Peyer's patch (tissue), 4 donors: ENCODE data around the gene FZR1.

Experiments used
- POLR2A ChIP-seq, 2 donors: fragments of 450-650 bp; IDR thresholded peaks; one replicate each; pipeline ENCODE4 v1.5.1; 2017; ENCODE audit warnings: antibody characterized with exemption in 2 of 2, mild to moderate bottlenecking in 2 of 2, moderate library complexity in 2 of 2
- TF ChIP-seq, protein P1 (sequence below), 6 experiments: fragments of 450-650 bp in 4 of 6; fragments of 200-600 bp in 2 of 6; sonication (generic) in 1 of 6; IDR thresholded peaks; one replicate each; pipeline ENCODE4 v1.5.1; 2017 to 2019; ENCODE audit warnings: antibody characterized with exemption in 6 of 6, mild to moderate bottlenecking in 3 of 6, moderate library complexity in 1 of 6

DNA sequence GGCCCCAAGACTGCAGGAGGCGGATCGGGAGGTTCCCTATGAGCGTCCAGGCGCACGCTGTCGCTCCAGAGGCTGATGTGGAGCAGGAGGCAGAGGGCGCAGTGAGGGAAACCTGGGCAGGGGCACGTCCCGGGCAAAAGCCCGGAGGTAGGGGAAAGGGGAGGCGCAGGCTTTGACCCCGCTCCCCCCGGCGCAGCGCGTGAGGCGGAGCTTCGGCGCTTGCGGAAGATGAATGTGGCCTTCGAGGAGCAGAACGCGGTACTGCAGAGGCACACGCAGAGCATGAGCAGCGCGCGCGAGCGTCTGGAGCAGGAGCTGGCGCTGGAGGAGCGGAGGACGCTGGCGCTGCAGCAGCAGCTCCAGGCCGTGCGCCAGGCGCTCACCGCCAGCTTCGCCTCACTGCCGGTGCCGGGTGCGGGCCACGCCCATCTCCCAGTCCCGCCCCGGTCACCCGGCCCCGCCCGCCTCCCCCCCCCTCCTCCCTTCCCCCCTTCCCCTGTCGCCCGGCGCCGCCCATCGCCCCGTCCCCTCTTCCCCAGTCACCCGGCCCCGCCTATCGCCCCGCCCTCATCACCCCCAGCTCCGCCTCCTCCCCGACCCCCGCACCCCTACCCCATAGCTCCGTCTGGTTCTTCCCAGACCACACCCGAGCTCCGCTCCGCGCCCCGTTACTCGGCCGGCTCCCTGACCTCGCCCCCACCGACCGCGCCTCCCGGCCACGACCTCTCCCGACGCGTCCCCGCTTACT is 70.8 kb downstream of the FZR1 start:
- TF ChIP-seq, protein P1, sequence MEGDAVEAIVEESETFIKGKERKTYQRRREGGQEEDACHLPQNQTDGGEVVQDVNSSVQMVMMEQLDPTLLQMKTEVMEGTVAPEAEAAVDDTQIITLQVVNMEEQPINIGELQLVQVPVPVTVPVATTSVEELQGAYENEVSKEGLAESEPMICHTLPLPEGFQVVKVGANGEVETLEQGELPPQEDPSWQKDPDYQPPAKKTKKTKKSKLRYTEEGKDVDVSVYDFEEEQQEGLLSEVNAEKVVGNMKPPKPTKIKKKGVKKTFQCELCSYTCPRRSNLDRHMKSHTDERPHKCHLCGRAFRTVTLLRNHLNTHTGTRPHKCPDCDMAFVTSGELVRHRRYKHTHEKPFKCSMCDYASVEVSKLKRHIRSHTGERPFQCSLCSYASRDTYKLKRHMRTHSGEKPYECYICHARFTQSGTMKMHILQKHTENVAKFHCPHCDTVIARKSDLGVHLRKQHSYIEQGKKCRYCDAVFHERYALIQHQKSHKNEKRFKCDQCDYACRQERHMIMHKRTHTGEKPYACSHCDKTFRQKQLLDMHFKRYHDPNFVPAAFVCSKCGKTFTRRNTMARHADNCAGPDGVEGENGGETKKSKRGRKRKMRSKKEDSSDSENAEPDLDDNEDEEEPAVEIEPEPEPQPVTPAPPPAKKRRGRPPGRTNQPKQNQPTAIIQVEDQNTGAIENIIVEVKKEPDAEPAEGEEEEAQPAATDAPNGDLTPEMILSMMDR (IDR thresholded peaks at IDR 0.05): no peak
- no peak for TF ChIP-seq POLR2A (IDR thresholded peaks at IDR 0.05)
